ENCODE data around the gene SIX3.

Gene SIX3

GRCh38 chr2:44951124-44951523, 9.6 kb downstream of the SIX3 start:
- DNase-seq (ENCODE audit: low read depth) = no peak
- no peak overlapping the region for H3K4me3 ChIP-seq (ENCODE audit: control insufficient read depth, low read depth, low read length)
- no peak for TF ChIP-seq CTCF (IDR thresholded peaks at IDR 0.05; ENCODE audit: control insufficient read depth, insufficient read depth, low read depth, low read length, missing control alignments)

GRCh38 chr2:44951714-44952113, 10.2 kb downstream of the SIX3 start:
- DNase-seq (ENCODE audit: low read depth) = no peak
- TF ChIP-seq CTCF (IDR thresholded peaks at IDR 0.05; ENCODE audit: control insufficient read depth, insufficient read depth, low read depth, low read length, missing control alignments) = no peak
- no peak overlapping the region for H3K4me3 ChIP-seq (ENCODE audit: control insufficient read depth, low read depth, low read length)

DNA sequence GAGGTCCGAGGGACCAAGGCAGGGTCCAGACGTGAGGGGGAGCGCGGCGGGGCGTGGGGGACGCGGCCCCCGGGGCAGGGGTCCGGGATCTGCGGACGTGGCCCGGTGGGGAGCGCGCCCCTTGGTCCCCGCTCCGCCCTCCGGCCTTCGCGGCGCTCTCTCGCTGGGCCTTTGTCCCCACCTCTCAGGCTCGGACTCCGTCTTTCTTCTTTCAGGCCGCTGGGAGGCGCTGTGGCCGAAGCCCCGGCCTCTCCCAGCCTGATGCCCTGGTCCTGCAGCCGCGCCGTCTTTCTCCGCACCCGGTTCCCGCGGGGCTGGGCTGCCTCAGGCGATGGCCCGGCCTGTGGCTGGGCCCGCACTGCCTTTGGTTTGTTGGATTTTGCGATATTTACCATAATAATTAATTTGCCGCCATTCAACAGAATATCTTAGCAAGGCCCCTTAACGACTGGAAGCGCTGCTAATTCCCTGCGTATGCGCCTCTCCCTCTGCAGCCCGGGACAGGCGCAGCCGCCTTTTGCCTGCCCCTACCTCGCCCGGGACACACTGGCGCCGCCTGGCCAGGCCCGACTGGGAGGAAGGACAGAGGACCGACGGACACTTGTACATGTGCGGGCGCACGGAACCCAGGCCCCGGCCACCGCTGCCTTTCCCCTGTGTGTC, 10.8 kb downstream of the SIX3 start:
- TF ChIP-seq CTCF (IDR thresholded peaks at IDR 0.05; ENCODE audit: control insufficient read depth, insufficient read depth, low read depth, low read length, missing control alignments) = peak; percentile 76

GRCh38 chr2:44952806-44953498, 11.4 kb downstream of the SIX3 start:
- DNase-seq (ENCODE audit: low read depth) = no peak
- peak overlapping the region; percentile 15 for H3K4me3 ChIP-seq (ENCODE audit: control insufficient read depth, low read depth, low read length)
- no peak for TF ChIP-seq CTCF (IDR thresholded peaks at IDR 0.05; ENCODE audit: control insufficient read depth, insufficient read depth, low read depth, low read length, missing control alignments)

More for the DNA sequence above, 10.8 kb downstream of the SIX3 start:
- peak overlapping the region; percentile 15 for H3K4me3 ChIP-seq (ENCODE audit: control insufficient read depth, low read depth, low read length)
- no peak for DNase-seq (ENCODE audit: low read depth)

DNA sequence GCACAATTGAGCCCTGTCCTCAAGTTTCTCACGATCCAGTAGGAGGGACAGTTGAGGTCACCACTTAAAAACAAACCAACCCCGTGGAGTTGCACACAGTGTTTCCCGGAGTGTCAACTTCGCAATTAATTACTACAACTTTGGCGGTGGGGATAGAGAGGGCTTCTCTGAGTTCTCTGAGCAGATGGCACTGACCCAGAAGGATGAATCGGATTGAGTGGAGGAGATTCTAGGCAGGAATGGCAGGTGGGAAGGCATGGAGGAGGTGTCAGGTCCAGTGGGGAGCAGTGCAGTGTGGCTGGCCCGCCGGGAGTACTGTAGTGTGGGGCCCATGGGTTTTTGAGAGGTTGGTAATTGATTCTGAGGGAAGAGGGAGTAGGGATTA, 12.0 kb downstream of the SIX3 start:
- no peak for DNase-seq (ENCODE audit: low read depth)
- TF ChIP-seq CTCF (IDR thresholded peaks at IDR 0.05; ENCODE audit: control insufficient read depth, insufficient read depth, low read depth, low read length, missing control alignments) = no peak
- no peak overlapping the region for H3K4me3 ChIP-seq (ENCODE audit: control insufficient read depth, low read depth, low read length)

DNA sequence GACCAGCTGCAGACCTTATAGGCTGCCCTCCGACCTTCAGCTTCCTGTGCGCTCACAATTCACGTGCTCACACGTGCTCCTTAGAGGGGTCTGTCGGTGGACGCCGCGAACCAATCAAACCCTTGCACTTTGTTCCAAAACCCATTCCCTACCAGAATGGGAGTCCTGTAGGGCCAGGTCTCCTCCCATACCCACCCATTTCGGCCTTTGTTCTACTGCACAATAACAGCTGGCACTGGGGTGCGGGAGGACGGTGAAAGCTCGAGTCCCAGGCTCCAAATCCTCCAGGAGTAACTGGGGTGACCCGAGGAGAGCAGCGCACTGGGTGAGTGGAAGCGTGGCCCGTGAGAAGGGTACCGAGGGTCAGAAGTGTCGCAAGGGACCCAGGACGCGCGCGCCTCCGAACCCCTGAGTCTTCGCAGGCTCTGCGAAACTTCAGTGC, 13.0 kb downstream of the SIX3 start:
- no peak overlapping the region for H3K4me3 ChIP-seq (ENCODE audit: control insufficient read depth, low read depth, low read length)
- TF ChIP-seq CTCF (IDR thresholded peaks at IDR 0.05; ENCODE audit: control insufficient read depth, insufficient read depth, low read depth, low read length, missing control alignments) = no peak
- DNase-seq (ENCODE audit: low read depth) = no peak
